22Rv1 (cell line): ENCODE measurements around the gene DVL1.

Experiments used
- H3K27ac ChIP-seq: fragments of 450-650 bp; 2 replicates; pipeline ENCODE4 v1.5.1; 2017
- ZFX ChIP-seq: fragments of 450-650 bp; IDR thresholded peaks from 2 replicates; pipeline ENCODE4 v1.6.1; 2017; ENCODE audit warnings: antibody characterized with exemption, borderline replicate concordance
- TF ChIP-seq, protein P1 (sequence below): fragments of 450-650 bp; IDR thresholded peaks from 2 replicates; pipeline ENCODE4 v1.5.1; 2017; ENCODE audit warnings: mild to moderate bottlenecking

DVL1 gene

DNA sequence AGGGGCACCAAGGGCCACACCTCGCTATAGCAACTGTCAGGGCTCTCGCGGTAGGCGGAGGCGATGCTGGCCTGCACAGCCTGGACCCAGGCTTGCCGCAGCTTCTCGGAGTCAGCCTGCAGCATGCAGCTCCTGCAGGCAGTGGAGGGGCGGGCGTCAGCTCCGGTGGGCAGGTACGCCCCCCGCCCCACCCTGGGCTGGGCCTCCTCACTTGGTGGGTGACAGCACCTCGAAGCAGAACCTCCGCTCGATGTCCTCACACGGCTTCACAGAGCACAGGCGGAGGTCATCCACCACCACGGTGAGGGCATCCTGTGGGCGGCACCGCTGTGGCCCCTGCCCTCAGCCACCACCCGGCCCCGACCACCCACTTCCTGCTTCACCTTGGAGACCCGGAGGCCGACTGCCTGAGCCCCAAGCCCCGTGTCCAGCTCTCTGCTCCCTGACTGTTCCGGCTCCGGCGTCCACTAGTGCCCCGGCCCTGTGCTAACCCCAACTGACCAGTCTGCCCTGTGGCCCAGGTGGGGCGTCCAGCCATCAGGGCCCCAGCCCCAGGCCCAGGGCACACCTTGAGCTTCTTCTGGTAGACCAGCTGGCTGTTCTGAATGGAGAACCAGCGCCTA, 51.3 kb downstream of the DVL1 start:
- no peak overlapping the region for H3K27ac ChIP-seq
- no peak for TF ChIP-seq ZFX
- TF ChIP-seq, protein P1, sequence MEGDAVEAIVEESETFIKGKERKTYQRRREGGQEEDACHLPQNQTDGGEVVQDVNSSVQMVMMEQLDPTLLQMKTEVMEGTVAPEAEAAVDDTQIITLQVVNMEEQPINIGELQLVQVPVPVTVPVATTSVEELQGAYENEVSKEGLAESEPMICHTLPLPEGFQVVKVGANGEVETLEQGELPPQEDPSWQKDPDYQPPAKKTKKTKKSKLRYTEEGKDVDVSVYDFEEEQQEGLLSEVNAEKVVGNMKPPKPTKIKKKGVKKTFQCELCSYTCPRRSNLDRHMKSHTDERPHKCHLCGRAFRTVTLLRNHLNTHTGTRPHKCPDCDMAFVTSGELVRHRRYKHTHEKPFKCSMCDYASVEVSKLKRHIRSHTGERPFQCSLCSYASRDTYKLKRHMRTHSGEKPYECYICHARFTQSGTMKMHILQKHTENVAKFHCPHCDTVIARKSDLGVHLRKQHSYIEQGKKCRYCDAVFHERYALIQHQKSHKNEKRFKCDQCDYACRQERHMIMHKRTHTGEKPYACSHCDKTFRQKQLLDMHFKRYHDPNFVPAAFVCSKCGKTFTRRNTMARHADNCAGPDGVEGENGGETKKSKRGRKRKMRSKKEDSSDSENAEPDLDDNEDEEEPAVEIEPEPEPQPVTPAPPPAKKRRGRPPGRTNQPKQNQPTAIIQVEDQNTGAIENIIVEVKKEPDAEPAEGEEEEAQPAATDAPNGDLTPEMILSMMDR = no peak

DNA sequence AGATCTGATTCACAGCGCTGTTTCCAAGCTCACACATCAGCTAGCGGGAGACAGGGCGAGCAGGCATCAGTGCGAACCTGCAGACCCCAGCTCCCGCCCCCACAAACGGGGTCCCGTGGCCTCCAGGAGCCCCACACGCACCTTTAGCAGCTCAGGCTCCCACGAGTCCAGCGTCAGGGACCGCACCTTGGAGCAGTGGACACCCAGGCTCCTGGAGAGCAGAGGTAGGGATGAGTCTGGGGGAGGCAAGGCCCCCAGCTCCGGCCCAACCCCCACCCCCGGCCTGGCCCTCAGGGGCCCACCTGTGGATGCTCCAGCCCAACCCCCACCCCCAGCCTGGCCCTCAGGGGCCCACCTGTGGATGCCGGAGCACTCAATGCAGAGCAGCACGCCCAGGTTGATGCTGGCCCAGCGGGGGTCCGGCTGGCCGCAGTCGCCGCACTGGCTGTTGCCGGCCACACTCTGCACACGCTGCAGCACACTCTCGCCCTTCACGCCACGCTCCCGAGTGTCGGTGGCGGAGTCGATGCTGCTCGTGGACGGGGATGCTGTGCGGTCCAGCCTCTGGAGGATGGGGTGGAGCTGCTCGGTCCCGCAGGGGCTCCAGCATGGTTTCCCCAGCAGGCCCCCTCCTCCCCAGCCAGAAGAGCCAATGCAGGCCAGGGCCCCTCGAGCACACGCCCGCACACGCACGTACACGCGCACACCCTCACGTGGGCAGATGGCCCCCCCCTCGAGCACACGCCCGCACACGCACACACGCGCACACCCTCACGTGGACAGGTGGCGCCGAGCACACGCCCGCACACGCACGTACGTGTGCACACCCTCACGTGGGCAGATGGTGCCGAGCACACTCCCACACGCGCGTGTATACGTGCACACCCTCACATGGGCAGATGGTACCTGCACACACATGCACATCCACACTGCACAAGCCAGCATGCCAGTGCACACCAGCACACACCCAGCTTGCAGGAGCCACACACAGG, 52.9 kb downstream of the DVL1 start:
- H3K27ac ChIP-seq = no peak overlapping the region
- TF ChIP-seq, protein P1 = no peak
- no peak for TF ChIP-seq ZFX

DNA sequence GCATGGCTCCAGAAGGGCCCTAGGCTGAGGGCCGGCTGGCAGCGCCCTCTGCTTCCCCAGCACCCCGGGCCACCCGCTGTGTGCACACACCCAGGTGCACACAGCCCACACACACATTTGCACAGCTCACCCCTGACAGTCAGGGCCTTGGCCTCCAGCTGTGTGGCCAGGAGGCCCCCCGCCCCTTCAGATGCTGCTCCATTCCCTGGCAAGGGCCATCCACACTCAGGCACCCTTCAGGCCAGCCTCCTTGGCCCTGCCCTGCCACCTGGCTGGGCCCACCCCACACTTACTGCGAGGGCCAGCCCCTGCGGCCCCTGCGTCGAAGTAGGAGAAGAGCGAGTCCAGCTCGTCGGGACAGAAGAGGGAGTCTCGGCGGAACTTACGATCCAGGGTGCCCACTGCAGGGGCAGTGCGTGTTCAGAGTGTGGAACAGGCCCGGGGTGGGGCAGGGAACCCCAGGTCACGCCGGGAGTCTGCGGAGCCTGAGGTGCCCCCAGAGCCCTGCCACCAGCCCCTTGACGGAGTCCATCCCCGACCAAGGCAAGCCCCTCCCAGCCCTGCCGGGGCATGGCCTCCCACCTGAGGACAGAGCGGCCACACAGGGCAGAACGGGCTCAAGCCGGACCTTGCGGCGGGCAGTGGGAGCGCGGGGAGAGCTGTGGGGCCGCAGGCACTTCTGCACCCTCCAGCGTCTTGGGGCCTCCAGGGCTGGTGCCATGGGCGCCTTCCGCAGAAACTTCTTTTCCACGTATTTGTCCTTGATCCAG, 53.9 kb downstream of the DVL1 start:
- TF ChIP-seq ZFX = no peak
- TF ChIP-seq, protein P1 = no peak
- H3K27ac ChIP-seq = no peak overlapping the region

DNA sequence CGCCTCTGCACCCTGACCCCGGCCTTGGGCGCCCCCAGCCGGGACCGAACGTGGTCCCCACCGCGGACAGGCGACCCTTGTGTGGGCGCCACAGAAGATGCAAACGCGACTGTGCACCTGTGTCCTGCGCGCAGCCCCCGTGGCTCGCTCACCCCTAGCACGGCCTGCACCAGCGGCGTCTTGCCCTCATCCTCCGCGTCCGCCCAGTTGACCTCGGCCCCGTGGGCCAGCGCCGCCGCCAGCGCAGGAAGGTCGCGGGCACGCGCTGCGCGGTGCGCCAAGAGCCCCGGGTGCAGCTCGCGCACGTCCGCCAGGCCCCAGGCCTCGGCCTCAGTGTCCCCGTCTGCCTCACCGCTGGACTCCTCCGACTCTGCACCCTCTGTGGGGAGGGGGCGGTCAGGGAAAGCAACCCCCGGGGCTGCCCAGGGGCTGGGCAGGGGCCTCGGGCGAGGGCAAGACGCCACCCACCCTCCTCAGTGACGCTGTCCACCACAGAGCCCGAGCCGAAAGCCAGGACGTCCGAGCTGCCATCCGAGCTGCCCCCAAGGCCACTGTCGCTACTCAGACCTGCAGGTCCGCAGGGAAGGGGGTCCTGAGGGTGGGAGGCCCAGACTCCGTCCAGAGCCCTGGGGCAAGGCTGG, 54.8 kb downstream of the DVL1 start:
- TF ChIP-seq, protein P1 = no peak
- no peak for TF ChIP-seq ZFX
- peak overlapping the region; percentile 68 for H3K27ac ChIP-seq

DNA sequence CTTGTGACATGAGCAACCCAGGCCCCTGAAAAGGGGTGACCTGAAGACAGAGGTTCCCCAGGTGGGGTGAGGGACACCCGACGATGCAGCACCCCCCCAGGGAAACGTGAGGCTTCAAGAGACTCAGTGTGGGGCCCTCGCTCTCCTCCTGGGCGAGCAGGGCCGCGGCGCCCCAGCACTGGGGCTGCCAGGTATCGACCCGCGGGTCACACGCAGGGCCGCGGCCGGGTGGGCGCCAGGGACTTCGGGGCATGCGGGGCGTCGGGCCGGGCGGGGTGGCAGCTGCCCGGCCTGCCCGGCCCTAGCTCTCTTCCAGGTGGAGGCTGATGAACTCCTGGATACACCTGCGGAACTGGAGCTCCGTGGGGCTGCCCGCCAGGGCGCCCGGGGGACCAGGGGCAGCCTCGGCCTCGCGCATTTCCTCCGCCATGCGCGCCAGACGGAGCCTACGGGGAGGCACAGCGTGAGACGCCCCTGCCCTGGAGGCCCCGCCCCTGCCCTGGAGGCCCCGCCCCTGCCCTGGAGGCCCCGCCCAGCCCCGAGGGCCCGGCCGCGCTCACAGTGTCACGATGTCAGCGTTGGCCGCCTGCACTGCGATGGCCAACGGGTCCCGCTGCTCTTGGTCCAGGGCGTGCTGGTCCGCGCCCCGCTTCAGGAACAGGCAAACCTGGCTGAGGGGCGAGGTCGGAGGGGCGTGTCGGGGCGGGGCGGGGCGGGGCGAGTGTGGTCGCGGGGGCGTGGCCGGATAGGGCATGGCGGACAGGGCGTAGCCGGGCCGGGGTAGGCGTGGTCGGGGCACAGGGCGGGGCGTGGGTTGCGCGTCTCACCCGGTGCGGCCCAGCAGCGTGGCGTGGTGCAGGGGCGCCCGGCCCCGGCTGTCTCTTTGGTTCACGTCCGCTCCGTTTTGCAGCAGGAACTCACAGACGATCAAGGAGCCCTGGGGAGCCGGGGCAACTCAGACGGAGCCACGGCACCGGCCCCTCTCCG, 55.7 kb downstream of the DVL1 start:
- peak overlapping the region; percentile 68 for H3K27ac ChIP-seq
- TF ChIP-seq ZFX = no peak
- TF ChIP-seq, protein P1 = no peak

DNA sequence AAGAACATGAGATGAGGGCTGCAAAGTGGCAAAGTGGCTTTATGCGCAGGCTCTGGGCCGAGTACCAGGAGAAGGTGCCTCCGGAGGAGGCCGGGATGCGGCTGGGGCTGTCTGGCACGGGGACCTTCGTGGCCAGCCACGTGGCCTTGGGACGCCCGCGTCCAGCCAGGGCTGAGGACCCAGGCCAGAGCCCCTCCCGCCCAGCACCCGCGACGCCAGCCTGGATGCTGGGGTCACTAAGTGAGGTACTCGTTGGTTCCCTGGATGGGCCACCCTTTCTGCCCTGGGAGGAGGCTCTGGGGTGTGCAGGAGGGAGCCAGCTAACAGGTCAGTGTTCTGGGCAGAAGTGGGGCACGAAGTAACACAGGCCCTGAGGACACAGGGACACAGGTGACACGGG, 56.4 kb downstream of the DVL1 start:
- no peak for TF ChIP-seq ZFX
- TF ChIP-seq, protein P1 = no peak
- H3K27ac ChIP-seq = peak overlapping the region; percentile 68
